Nucleus accumbens (tissue), 56 donors: Measurements from ENCODE around the gene NMNAT3.
A peak's percentile ranks its signal among the peaks of the same experiment; 100 is the strongest.
"Not testable (repeated sequence)": the region's sequence is repeated elsewhere in the genome, so short reads cannot be mapped to it uniquely, and the experiment has no call there.

Experiments
- DNase-seq, 56 donors: peaks; one replicate each; lab custom pipeline; 2025; lab: John Stamatoyannopoulos, UW

NMNAT3 gene

DNA sequence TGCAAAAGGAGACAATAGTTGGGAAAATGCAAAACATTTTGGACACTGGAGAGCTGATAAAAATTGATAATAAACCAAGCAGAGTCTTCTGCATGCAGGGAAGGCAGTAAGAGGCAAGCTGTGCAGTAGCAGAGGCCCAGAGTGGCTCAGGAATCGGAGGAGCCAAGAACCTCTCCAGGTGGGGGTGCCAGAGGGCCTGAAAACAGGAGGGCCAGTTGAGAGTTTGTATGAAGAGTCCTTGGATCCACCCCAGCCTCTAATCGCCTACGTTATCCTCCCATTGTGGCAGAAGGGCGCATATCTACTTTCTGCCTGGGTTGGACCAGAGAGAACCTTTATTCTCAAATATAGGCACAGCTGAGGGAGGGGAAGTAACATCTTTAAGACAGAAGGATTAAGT lies 89.3 kb downstream of the NMNAT3 start:
- no peak for DNase-seq

DNA sequence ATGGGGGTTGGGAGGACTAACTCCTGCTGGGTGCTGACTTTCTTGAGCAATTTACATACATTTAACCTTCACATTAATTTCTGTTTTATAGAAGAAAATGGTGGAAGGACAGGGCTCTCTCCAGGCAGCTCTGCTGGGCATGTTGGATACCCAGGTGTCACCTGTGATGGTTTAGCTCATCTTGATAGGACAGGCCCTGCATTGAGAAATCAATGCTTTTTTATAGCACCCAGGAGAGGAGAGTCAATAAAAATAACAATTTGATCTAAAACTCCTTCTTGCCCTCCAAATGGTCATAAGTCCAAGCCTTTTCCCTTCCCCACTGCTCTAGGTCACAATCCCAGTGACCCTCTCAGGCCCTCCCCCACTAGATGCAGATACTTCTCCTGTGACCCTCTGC lies 90.0 kb downstream of the NMNAT3 start:
- no peak for DNase-seq

DNA sequence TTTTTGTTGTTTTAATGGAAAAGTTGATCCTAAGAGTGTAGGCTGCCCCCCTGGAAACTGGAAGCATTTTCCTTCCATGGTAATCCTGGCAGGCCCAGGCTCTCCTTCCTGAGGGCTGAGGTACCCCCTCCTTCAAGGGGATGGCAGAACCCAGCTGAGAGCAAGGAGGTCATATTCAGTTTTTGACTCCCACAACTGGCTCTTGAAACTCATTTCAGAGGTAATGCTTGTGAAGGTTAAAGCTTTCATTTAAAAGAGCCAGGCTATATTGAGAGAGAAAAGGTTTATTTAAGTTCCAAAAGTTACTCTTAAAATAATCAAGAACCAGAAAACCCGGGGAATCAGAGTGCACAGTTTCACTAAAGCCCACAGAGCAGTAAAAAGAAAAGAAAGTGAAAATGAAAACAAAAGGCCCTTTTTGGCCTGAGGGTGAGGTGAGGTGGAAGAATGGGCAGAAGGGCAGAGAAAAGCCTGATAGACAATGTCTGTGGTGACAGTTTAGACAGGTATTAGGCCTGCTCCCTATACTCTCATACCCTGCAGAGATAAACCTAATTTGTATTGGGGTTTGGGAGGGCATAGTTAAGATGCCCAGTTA lies 91.3 kb downstream of the NMNAT3 start:
- no peak for DNase-seq

DNA sequence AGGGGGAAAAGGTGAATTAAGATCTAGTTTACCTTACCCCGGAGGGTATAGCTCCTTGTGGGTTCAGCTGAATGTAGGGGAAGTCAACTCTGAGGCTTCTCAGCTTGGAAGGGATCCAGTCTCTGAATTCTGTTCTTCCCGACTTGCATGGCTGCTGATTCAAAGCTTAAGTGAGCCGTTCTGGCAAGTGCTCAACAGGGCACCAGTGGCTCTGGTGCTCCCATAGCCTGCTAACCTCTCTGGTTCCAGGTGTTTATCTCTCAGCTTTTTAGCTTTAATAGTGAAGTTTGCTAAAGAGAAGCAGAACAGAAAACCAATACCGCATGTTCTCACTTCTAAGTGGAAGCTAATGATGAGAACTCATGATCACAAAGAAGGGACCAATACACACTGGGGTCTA lies 92.0 kb downstream of the NMNAT3 start:
- peak in 1 of 56 donors; percentile 19 for DNase-seq

DNA sequence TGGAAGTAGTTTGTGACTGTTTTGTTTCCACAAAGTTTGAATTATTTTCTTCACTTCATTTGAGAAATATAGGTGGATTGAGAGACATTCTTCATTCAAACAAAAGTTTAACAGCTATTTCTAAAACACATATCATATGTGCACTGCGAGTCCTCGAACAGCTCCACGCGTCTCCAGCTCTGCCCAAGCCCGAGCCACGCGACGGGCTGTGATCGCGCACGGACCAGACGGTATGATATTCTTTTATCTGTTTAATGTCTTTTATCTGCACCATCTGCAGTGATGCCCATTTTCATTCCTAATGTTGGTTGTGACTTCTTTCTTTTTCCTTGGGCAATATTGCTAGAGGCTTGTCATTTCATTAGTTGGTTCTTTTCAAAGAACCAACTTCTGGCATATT lies 94.1 kb downstream of the NMNAT3 start:
- DNase-seq, result not testable (repeated sequence)

DNA sequence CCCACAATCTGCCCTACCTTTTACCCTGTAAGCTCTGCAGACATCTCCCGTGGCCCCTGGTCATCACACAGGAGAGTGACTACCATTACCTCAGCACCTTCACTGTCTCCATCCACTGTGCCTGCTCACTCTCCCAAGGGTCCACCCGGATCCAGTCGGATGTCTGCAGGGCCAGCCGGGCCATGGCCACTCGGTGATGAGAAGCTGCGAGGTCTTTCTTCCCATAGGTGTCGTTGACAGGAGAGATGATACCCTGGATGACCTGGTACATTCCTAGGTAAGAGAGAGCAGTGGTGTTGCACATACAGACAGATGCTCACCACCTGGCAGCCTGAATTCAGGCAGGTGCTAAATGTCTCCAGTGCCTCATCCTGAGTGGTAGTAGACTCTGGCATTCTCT lies 99.0 kb downstream of the NMNAT3 start:
- DNase-seq, result no peak

DNA sequence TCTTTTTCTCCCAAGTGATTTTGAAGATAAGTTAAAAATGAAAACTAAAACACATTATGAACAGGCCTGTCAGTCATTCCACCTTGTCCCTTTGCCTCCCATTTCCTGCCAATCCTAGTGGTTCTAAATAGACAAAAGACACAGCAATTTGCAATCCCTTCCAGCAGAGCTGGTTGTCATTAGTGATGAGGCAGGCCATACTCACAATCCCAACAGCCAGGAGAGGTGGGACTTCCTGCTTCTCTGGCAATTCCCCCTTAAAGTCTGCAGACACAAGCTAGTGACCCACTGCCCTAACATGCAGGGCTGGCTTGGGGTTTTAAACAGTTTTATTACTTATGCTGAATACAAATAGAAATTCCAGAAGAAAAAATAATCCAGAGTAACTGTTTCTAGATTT lies 99.9 kb downstream of the NMNAT3 start:
- no peak for DNase-seq

DNA sequence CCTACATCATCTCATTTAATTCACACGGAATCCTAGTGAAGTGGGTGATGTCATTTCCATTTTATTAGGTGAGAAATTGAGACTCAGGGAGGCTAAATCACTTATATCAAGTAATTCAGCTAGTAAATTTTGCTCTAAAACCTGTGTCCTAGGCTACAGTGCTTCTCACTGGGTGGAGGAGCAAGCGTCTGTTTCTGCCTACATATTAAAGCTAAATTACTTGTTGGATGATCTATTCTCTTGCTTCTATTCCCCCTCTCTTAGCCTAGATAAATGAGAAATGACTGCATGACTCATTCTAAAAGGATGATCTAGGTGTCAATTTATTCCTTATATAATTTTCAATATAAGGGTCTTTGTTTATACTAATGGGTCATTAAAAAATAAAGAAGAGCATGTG lies 100.4 kb downstream of the NMNAT3 start:
- DNase-seq, result no peak

DNA sequence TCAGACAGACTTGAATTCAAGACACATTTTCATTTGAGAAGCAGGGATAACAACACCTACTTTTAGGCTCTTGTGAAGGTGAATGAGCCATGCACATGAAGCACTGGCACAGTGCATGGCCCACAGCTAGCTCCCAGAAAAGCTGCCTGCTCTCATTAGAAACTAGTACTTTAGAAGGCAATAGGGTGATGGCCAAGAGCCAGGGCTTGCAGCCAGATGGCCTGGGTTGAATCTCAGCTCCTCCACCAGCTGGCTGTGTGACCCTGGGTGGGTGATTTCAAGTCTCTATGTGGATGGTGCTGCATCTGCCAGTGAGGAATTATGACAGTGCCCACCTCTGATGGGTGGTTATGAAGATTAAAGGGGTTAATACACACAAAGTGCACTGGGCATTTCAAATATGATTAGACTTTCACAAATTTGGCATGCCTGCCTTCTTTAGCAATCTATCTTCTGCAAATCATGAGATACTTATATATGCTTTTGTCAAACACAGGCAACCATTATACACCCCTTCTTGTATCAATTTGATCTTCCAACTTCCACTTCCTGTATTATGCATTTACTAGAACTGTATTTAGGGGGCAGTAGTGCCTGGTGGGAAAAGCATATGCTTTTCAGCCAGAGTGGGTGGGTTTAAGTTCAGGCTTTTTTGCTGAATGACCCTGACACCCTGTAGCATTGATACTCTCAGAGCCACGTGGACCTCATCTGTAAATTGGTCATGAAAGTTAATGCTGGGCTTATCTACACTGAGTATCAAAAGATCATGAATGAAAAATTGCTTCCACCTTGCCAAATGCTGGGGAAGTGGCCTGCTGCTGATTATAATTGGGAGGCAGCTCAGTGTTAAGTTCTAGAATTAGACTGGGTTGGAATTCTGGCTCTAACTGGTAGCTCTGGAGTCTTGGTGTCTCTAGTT lies 103.5 kb downstream of the NMNAT3 start:
- DNase-seq, result peak in 8 of 56 donors; percentile 4 to 39 (median 19)

DNA sequence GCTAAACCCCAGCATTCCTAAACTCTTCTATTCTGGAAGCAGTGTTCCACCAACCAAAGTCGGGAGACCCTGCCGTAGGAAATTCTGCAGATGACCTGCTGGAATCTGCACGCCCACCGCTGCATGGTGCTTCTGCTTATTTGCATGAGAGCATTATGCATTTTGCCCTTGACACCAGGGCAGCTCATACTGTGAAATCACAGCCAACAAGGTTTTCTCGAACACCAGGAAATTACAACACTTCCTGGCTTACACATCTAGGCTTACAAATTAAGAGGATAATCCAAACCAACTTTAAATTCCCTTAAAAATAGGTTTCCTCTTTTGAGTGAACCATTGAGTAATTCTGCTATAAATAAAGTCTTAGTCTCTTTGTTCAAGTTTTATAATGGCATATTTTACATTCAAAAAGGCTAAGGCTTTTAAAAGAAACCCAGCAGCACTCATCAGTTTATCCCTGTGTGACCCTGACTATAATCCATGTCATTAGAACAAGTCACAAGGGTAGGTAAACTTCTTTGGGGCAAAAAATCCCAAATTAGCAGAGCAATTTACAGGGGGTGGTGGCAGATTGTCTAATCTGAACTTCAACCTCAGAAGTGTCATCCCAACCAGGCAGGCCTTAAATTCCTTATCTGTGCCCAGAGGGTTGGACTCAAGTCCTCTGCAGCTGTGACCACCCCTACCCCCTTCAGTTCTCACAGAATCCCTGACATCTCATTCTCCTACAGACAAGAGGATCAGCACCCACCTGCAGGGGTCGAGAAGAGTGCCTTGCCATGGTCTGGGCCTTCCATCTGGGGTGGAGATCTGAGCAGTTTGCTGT lies 104.7 kb downstream of the NMNAT3 start:
- DNase-seq, result no peak

DNA sequence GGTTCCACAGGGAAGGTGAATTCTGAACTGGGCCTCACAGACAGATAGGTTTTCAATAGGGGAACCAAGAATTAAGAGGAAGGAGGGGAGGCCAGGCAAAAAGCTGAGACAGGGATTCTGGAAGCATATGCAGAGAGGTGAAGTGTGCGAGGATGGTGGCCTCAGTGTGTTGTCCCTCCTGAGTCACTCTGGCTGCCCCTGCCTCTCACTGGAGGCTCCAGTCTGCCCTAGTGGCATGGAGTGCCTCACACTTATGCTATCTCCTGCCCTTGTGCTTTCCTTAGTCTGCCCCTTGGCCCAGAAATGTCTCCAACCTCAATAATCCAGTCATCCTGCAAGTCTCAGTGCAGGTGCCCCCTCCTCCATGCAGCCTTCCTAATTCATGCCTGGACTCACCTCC lies 106.1 kb downstream of the NMNAT3 start:
- no peak for DNase-seq

DNA sequence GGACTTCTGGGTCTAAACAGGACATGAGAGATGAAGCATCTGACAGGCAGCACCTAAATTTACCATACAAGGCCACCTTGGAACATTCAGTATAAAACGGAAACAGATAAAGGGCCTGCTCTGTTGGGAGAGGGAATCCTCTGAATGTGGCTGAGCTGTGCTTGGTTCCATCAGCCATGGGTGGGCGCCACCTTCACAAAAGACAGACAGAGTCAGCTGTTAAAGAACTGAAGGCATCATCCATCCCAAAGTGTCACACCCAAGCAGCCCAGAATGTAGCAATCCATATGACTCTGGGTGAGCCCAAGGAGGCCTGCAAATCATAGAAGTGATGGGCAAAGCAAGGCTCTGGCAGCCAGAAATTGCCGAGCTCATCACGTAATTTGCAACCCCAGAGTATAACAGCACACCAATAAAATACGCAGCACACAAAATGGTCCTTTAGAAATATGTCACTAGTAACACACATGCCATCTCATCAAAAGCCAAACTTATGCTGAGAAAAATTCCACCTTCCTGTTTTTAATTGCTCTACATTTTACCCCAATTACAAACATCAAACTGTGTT lies 113.4 kb downstream of the NMNAT3 start:
- no peak for DNase-seq

DNA sequence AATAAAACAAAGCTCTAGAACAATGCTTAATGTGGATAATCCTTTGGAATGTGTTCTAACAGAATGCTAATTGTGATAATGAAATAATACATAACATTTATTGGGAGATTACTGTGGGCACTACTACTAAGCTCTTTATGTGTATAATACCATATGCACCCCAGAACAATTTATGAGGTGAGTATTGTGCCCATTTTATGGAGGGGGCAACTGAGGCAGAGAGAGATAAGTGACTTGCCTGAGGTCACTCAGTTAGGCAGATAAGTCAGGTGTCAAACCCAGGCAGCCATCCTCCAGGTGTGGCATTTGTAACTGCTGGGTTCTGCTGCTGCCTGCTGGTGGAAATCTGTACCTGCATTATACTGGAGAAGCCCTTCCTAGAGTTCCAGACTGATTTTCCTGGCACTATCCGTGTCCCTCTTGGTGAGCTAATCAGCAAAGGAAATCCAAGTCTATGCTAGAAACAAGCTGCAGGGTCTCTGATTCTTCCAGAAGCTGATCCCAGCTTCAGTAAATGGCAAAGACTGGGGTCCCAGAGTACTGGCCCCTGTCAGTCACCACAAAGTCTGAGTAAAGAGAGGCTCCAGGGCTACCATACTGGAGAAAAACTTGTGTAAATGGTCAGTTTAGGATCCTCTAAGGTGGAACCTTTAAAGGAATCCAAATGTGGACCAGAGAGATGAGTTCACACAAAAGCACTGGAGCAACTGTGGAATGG lies 115.7 kb downstream of the NMNAT3 start:
- DNase-seq, result peak in 25 of 56 donors; percentile 5 to 56 (median 19)

DNA sequence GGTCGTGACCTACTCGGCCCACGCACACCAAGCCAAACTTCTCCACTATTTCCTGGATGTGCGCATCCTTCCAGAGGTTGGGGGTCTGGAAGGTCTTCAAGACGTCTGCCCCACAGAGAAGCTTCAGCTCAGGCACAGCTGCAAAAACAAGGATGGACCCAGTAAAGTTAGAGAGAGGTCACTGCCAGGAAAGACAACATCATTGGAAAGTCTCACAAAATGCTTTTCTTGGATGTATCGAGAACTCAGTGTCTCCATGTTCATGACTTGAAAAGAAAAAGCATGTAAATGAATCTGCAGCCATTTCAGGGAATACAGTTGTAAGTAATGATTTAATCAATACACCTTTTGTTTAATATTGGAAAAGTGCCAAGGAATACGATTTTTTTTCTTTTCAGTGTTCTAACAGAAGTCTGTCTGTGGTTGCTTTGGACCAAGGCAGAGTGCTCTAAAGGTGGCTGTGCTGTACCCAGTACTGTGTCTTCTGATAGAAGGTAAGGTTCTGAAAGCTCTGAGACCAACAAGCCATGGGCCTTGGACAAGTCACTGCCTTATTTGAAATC lies 116.4 kb downstream of the NMNAT3 start:
- DNase-seq, result no peak

DNA sequence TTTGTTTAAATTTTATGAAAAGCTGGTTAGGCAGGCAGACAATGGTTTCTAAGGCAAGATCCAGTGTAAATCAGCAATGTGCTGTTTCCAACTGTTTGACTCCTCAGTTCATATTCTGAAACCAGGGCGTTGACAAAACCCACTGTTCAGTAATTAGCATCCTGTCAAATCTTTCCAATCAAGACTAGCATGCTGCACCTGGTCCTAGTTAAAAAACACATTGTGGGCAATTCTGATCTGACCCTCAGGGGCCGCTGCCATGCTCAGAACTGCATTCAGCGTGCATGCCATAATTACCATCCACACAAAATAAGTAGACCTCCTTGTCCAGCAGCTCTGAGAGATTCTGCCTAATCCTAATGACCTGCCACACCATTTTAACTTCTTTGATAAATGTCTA lies 117.4 kb downstream of the NMNAT3 start:
- no peak for DNase-seq

DNA sequence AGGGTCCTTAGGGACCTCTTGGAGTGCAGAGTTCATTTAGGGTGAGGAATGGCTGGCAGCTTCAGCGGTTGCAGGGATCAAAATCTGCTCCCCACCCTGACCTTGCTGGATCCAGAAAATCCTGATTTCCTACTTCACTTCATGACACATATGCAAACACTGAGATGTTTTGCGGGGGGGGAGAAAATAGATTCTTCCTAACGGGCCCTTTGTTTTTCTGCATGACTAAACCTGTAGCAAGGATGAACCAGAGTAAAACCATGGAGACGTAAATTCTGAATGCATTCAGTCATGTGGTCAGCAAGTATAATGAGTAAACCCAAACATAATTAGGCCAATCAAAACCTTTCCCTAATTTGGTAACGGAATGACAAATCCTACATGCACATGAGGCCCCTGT lies 118.2 kb downstream of the NMNAT3 start:
- no peak for DNase-seq

DNA sequence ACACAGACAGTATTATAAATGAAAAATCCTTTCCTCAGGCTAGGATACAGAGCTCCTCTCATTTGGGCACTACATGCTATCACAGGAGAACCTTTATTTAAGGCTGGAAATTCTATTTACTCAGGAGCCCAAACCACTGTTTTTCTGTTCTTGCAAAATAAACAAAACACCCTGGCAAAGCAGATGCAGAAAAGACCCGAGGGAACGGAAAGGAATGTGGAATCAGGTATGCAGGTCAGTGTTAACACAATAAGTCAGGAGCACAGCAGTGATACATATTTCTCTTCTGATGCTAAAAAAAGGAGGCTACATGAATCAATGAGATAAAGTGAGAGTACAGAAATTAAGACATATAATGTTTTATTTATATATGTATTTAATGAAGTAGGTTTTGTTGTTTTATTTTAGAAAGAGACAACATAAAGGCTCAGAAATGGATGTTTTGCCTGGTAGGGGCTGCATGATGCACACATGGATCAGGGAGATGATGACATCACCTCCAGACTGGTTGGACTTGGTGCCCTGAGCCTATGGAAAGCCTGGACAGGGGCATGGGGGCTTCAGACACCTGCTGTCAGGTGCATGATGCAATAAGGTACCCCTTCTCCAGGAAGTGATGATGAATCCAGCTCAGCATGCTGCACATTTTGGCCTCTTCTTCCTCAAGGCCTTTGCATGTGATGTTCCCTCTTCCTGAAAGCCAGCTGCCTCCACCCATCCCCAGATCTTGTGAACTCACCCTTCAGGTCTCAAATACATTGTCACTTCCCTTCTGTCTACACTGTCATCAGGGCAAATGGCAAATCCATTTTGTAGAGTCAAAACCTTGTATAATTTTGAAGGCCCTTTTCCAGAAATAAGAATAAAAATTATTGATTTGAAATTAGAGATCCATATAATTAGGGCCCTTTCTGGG lies 119.2 kb downstream of the NMNAT3 start:
- DNase-seq, result no peak

DNA sequence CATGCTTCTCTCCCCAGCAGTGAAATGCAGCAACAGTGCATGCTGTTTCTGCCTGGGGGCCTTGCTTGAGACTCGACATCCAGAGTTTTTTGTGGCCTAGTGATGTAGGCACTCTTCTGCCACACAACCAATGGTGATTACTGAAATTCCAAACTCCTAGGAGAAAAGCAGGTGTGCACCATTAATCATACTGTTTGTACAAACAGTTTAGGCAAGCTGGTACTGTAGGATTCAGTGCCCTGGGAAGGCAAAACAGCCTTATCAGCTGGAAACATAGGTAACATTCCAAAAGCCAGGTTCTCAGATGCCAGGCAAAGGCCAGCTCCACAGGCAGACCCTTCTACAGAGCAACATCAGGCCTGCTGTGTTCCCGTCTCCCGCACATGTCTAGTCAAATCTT lies 120.7 kb downstream of the NMNAT3 start:
- no peak for DNase-seq

DNA sequence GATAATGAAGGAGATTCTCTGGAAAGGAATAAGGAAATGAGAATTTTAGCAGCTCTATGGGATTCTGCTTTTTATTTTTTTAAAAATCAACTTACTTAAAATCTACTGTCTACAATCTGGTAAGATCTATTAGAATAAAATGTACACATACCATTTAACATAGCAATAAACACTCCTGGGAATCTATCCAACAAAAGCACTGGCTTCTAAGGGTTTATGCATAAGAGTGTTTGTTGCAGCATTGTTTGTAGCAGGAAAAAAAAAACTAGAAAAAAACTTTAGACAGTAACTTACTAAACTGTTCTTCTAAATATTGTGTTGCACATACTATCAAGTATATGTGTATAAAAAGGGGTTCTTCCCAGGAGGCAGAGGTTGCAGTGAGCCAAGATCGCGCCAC lies 122.5 kb downstream of the NMNAT3 start:
- DNase-seq, result no peak
